OCI-LY7 (cell line): ENCODE data around the gene EFHD1. TPM values are rescaled to one million over a fixed set of nuclear protein-coding genes. Genes with fewer than 3 reads are reported as not detected.
A peak's percentile ranks its signal among the peaks of the same experiment; 100 is the strongest.

ENCODE experiments used
- BruUV-seq: library from RNA; stranded (reverse); fragments of 400-500 nt; replicated peaks from 2 replicates; lab custom pipeline; 2021; lab: Mats Ljungman, UMichigan
- CTCF ChIA-PET: fragments of 300-600 bp; sonication (Branson Sonifier 250); formaldehyde crosslinking; loops from one replicate; lab custom pipeline; 2022; ENCODE audit warnings: antibody characterized with exemption; ENCODE audit not compliant: unreplicated experiment; lab: Charles Lee
- POLR2A ChIA-PET: fragments of 300-600 bp; sonication (Branson Sonifier 250); formaldehyde crosslinking; loops from one replicate; lab custom pipeline; 2022; ENCODE audit warnings: antibody characterized with exemption; lab: Charles Lee
- DNase-seq: peaks from one replicate; pipeline ENCODE4 v3.0.0-alpha.2; 2015; ENCODE audit warnings: low spot score
- H2AFZ ChIP-seq: fragments of 200-600 bp; sonication (generic), shearing (Covaris generic); 2 replicates; pipeline ENCODE4 v1.6.1; 2014; ENCODE audit warnings: mild to moderate bottlenecking, antibody characterized with exemption, low read length, moderate library complexity
- H3K27ac ChIP-seq: fragments of 200-600 bp; sonication (generic); 2 replicates; pipeline ENCODE4 v1.5.1; 2014; ENCODE audit warnings: mixed run types, low read depth, mild to moderate bottlenecking, moderate library complexity, low read length, inconsistent platforms; ENCODE audit not compliant: poor library complexity, severe bottlenecking
- H3K36me3 ChIP-seq: fragments of 200-600 bp; sonication (generic); 2 replicates; pipeline ENCODE4 v1.6.1; 2014; ENCODE audit warnings: mild to moderate bottlenecking, antibody characterized with exemption, low read length, moderate library complexity, mixed read lengths; ENCODE audit not compliant: insufficient read depth
- H3K4me1 ChIP-seq: fragments of 200-600 bp; sonication (generic); 2 replicates; pipeline ENCODE4 v1.5.1; 2014; ENCODE audit warnings: mild to moderate bottlenecking, low read length; ENCODE audit not compliant: insufficient read depth, poor library complexity, severe bottlenecking
- H3K4me2 ChIP-seq: fragments of 200-600 bp; sonication (generic); 2 replicates; pipeline ENCODE4 v1.6.1; 2014; ENCODE audit warnings: mild to moderate bottlenecking, low read length
- H3K4me3 ChIP-seq: fragments of 200-600 bp; sonication (generic); 2 replicates; pipeline ENCODE4 v1.5.1; 2014; ENCODE audit warnings: mild to moderate bottlenecking, low read depth, low read length; ENCODE audit not compliant: poor library complexity, severe bottlenecking
- H3K79me2 ChIP-seq: fragments of 200-600 bp; sonication (generic); 2 replicates; pipeline ENCODE4 v1.6.1; 2016; ENCODE audit warnings: low read depth, mild to moderate bottlenecking, low read length, moderate library complexity, mixed read lengths; ENCODE audit not compliant: insufficient read depth
- H3K9me2 ChIP-seq: fragments of 200-600 bp; sonication (generic); 2 replicates; pipeline ENCODE4 v1.6.1; 2016; ENCODE audit warnings: mild to moderate bottlenecking, low read length, mixed read lengths; ENCODE audit not compliant: insufficient read depth
- H3K9me3 ChIP-seq: fragments of 200-600 bp; sonication (generic); 2 replicates; pipeline ENCODE4 v1.6.1; 2014; ENCODE audit warnings: mild to moderate bottlenecking, mixed run types, low read length, mixed read lengths
- H4K20me1 ChIP-seq: fragments of 200-600 bp; sonication (generic); 2 replicates; pipeline ENCODE4 v1.6.1; 2014; ENCODE audit warnings: mild to moderate bottlenecking, antibody characterized with exemption, low read length, moderate library complexity, mixed read lengths; ENCODE audit not compliant: insufficient read depth
- CTCF ChIP-seq: fragments of 200-600 bp; sonication (generic); conservative IDR thresholded peaks from 2 replicates; pipeline ENCODE4 v1.5.1; 2014; ENCODE audit warnings: mild to moderate bottlenecking, antibody characterized with exemption, low read length, moderate library complexity, mixed read lengths
- EZH2phosphoT487 ChIP-seq: fragments of 200-600 bp; sonication (generic); IDR thresholded peaks from 2 replicates; pipeline ENCODE4 v1.6.1; 2018; ENCODE audit warnings: low read depth, borderline replicate concordance, mild to moderate bottlenecking, mixed run types, antibody characterized with exemption, low read length, moderate library complexity, mixed read lengths
- intact Hi-C: fragments of 100-400 bp; cut with micrococcal nuclease; formaldehyde crosslinking; loops from one replicate; pipeline ENCODE4 v1.10.0; 2022; ENCODE audit not compliant: unreplicated experiment
- total RNA-seq, 2 experiments: library from RNA; depleted of rRNA in 1 of 2; stranded (reverse); fragments of >200 nt in 1 of 2; shearing (Covaris generic) in 1 of 2; gene quantifications; 2 replicates each; pipeline ENCODE4 v1.2.3, GENCODE V29; 2014 to 2022

EFHD1 gene
- total RNA-seq, 2 experiments from 2014 or later: not detected

- peaks cover 41% of the 10 kb centered on the region for H3K79me2 ChIP-seq
- H3K4me1 ChIP-seq: peaks cover 31% of the 10 kb centered on the region
- intact Hi-C loops: no loop called here
- CTCF ChIA-PET: no interaction called here
- H3K4me3 ChIP-seq: peak overlapping the region; percentile 99
- no TSS peak for BruUV-seq
- H3K9me2 ChIP-seq: no peaks in the 10 kb centered on the region
- H3K4me2 ChIP-seq: peak overlapping the region; percentile 78
- peaks cover 17% of the 10 kb centered on the region for H3K36me3 ChIP-seq
- no peaks in the 10 kb centered on the region for H3K9me3 ChIP-seq
- DNase-seq: no peak
- peaks cover 8% of the 10 kb centered on the region; the same call in 1 of the 2 replicates for H4K20me1 ChIP-seq
- POLR2A ChIA-PET: interaction anchor here (1.4 to 1.6 kb wide), 2 partner anchors 13 to 75 kb away, joined by 3 to 4 read pairs; no protein-coding TSS in a partner anchor
- H3K27ac ChIP-seq: no peak overlapping the region
- H2AFZ ChIP-seq: peak overlapping the region; percentile 99
- no peak for TF ChIP-seq CTCF
- TF ChIP-seq EZH2phosphoT487: no peak
Measured at GRCh38 chr2:232696609-232697058, 63.2 kb downstream of the EFHD1 start.

DNA sequence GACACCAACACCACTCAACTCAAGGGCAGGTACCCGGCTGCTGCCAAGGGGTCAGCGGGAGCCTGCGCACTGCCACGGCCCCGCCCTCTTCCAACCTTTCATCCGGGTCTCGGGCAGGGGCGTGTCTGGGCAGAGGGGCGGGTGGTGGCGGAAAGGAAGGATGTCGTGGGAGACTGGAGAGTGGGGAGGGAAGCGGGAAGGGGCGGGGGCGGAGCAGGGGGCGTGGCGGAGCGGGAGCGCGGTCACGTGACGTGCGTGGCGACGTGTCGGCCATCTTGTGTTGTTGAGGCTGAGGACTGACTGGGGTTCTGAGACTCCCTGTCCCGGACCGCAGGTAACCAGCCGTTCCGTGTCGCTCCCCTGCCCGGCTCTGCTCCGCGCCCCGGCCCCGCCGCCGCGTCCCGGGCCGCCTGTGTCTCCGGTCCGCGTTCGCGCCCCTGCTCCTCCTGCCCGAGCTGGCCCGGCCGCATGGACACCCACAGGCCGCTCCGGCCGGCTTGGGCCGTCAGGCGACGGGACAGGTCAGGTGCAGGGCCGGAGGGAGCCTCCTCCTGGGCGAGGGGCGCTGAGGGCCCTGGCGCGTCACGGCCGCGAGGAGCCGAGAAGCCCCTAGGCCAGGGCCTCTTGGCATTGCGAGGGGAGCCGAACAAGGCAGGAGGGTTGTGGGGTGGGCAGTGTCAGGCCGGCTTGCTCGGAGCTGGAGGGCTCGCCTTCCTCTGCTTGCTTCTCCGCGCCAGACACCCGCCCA lies 63.8 kb downstream of the EFHD1 start, which contains the start of gene GIGYF2:
GIGYF2 (plus strand) TSS at position 273 of the 748 bp plus-strand sequence. CDS start 37,867 bp downstream, outside the sequence.
- CTCF ChIA-PET: no interaction called here
- peak; percentile 93 for DNase-seq
- Histone ChIP-seq H3K4me3 (peak within 1 kb of the TSS; percentile 99), H3K4me2 (peak within 1 kb of the TSS; percentile 88), H3K9me3 (no peaks in the 10 kb centered on the region), H3K36me3 (peaks cover 21% of the 10 kb centered on the region), H3K27ac (peak within 1 kb of the TSS; percentile 45), H3K79me2 (peaks cover 44% of the 10 kb centered on the region), H3K4me1 (peaks cover 31% of the 10 kb centered on the region), H4K20me1 (peaks cover 8% of the 10 kb centered on the region; the same call in 1 of the 2 replicates), H3K9me2 (no peaks in the 10 kb centered on the region), H2AFZ (peak within 1 kb of the TSS; percentile 99)
- POLR2A ChIA-PET: interaction anchor here (0.6 to 1.6 kb wide), 3 partner anchors 14 to 668 kb away, joined by 3 to 4 read pairs (median 3); no protein-coding TSS in a partner anchor
- intact Hi-C loops: no loop called here
- no peak for TF ChIP-seq EZH2phosphoT487
- TF ChIP-seq CTCF: no peak
- no TSS peak for BruUV-seq

DNA sequence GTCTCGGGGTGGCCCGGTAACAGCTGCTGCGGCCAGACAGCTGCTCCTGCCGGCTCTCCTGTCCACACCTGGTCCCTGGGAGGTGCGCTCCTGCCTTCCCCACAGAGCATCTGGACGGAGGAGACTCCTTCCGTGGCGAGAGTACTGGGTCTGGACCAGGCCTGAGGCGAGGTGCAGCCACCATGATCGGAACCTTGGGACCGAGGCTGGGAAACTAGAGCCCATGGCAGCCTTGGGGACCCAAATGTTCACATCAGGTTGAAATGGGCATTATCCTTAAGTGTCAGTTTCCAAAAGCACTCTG lies 64.4 kb downstream of the EFHD1 start:
- H2AFZ ChIP-seq: peak overlapping the region; percentile 51; the same call in 1 of the 2 replicates
- H3K4me3 ChIP-seq: peak overlapping the region; percentile 99
- ChIA-PET POLR2A (interaction anchor here (0.6 to 1.4 kb wide), 2 partner anchors 74 to 667 kb away, joined by 3 read pairs; no protein-coding TSS in a partner anchor), CTCF (no interaction called here)
- peak; percentile 27 for DNase-seq
- peaks cover 31% of the 10 kb centered on the region for H3K4me1 ChIP-seq
- H4K20me1 ChIP-seq: peaks cover 8% of the 10 kb centered on the region; the same call in 1 of the 2 replicates
- no TSS peak for BruUV-seq
- peak overlapping the region; percentile 45 for H3K27ac ChIP-seq
- H3K9me3 ChIP-seq: no peaks in the 10 kb centered on the region
- H3K4me2 ChIP-seq: peak overlapping the region; percentile 88
- H3K9me2 ChIP-seq: no peaks in the 10 kb centered on the region
- H3K36me3 ChIP-seq: peaks cover 27% of the 10 kb centered on the region
- intact Hi-C loops: no loop called here
- no peak for TF ChIP-seq EZH2phosphoT487
- peaks cover 44% of the 10 kb centered on the region for H3K79me2 ChIP-seq
